ENCODE measurements around the gene CAMP.
A peak's percentile ranks its signal among the peaks of the same experiment; 100 is the strongest.

Gene CAMP

DNA sequence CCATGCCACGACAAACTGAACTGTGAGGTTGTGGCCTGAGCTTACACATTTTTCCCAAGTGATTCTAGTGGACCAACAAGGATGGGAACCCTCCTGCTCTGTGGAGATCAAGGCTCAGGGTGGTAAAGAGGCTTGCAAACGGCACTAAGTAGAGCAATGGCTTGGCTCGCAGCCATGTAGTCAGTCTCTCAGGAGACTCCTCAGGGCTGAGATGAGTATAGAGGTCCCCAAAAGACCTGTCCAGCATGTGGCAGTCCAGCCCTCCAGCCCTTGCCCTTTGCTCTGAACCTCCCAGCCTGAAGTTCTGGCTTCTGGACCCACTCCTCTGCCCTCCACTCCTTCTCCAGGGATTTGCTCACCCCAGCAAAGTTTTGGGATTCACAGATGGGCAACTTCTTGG is 8.3 kb upstream of the CAMP start:
- DNase-seq: no peak

DNA sequence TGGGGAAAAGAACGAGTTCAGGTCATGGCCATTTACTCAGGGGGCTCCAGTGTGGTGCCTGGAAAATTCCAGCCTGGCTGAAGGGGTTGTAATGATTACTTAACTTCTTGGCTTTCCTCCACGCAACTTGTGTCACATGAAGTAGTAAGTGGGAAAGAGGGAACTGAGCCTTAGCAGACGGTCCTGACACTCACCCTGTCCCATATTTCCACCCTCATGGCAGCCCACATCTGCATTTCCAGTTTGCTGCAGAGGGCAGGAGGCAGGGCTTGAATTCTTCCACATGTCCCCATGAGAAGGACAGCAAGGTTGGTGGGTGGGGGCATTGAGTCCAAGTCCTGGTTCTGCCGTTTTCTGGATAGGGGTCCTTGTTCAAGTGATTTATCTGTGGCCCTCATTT is 7.8 kb upstream of the CAMP start:
- DNase-seq: no peak

DNA sequence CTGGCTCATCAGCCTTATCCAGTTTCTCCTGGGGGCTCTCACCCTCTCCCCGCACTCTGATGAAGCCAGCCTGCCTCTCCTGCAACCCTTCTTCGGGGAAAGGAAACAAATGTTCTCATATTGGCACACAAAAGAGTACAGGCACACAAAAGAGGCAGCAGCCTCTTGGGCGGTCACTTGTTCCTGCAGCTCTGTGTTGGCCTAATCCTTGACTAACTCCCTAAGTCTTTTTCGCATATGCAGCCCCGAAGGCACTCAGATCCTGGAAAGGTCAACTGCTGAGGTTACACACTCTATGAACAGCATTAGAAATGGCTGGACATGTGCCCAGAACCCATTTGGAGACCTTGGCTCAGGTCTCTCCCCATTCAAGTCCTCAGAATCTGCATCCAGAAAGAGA is 7.4 kb upstream of the CAMP start:
- DNase-seq: no peak

DNA sequence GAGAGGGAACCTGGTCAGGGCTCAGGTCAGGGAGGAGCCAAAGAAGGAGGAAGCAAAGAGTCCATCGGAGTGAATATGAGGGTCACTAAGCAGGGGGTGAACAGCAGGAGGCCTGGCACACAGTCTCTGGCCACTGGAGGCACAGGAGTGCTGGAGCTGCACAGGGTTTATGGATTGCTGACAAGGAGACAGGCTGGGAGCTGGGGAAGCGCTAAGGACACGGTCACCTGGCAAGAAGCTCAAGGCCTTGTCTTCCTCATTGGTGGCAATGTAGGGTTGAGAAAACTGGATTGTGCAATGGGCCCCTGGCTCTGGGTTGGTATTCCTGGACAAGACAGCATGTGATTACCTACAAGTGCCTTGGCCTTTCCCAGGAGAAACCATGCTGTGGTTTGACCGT is 5.8 kb upstream of the CAMP start:
- no peak for DNase-seq

DNA sequence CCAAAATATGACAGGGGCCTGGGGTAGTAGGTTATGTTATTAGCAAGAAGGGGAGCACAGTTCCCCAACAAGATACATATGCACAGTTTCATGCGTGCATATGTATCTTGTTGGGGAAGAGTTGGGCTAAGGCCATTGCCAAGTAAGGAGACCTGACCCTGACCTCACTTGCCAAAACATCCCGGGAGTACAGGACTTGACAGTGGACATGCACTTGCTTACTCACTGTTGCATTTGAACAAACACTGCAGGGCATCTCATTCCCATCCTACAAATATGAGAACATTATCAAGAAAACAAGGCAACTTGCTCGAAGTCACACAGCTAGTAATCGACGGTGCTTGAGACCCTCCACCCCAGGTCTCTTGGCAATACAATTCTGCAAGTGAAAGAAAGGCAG is 4.8 kb upstream of the CAMP start:
- DNase-seq: no peak

DNA sequence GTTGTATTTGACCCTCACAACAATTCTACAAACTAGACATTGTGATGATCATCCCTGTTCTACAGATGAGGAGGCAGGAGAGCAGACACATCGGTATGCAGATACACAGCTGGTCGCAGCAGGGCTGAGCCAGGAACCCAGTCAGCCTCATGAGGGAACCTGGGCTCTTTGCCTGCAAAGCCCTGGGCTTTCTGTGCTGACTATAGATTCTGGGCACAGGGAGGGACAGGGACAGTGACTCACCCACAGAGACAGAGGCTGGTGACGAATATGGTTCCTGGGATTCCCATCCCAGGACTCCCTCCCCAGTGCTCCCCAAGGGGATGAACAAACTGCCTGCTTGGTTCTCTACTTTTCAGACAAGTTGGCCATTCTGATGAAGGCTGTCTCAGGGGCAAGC is 3.8 kb upstream of the CAMP start:
- no peak for DNase-seq

DNA sequence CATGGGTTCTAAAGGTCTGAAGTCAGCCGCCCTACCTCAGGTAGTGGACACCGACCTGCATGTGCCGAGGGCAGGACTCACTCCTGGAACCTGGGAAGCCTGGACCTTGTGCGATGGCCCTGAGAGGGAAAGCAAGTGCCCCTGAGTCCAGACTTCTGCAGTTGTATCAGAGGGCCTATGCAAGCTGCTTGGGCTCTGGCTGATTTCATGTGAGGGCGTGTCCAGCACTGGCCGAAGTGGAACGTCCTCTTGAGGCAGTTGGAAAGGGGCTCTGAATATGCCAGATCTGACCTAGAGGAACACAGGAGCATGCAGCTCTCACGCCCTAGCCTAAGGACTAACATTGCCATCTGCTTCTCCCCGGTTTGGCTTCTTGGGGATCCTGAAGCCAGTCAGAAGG is 2.5 kb upstream of the CAMP start:
- no peak for DNase-seq

DNA sequence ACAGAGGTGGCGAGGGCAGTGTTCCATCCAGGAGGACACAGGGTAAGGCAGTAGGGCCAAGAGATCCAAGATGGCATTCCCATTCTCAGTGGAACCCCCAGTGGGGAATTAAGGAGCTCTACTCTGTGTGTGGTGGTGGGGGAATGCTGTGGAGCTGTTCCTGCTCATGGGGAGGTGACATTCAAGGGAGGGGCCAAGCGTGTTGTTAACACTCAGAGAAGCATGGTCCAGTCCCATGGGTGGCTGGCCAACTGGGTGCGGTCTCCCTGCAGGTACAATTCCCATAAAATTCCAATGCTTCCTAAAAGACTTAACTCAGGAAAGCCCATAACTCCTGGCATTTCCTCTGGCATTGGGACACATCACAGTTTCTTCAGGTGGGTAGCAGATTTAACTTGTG is 2.3 kb downstream of the CAMP start:
- DNase-seq: no peak

DNA sequence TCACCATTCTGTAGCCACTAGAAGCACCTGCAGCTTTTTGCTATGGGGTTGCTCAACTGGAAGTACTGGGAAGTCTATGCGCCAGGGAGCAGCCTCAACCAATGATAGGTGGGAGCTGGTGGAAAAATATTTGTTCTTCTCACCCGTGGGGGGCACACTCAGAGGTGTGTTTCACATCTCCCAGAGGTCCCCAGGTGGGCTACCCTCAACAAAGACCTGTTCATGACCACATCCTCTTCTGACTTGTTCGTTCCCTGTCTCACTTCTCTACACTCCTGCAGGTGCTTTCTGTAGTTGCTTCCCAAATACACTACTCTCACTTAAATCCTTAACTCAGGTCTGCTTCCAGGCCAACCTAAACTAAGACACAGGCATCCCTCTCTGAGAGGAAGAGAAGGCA is 3.6 kb downstream of the CAMP start:
- DNase-seq: no peak

DNA sequence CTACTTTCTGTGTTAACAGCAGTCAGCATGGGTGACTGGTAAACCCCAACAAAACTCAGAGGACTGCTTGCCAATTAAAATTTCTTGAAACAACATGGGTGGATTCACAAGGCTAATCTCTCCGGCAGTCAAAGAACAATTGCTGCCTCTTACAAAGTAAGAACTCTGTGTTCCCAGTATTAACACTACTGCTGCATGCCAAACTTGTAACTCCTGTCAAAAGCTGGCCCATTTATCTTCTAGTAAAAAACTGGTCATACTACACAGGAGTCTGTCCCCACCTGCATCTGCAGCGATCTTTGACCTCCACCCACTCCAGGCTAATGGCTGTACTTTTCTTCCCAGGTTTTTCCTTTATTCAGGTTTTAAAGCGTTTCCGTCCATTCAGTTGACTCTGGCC is 8.9 kb downstream of the CAMP start:
- no peak for DNase-seq

DNA sequence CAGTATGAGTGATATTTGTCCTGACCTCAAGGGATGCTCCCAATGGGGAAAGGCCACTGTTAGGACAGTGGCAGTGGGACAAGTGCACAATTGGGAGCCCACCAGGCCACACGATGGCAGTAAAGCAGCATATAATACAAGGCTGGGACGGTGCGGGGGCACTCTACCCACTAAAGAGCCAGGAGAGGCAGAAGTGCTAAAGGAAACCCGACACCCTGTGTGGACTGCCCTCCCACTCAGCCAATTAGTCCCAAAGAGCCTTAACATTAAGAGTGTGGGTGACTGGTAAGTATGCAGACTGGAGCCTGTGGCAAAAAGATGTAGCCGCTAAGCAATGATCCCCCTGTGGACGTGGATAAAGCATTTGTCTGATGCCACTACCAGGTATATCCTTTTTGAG is 9.4 kb downstream of the CAMP start:
- peak; percentile 54 to 59 for DNase-seq

DNA sequence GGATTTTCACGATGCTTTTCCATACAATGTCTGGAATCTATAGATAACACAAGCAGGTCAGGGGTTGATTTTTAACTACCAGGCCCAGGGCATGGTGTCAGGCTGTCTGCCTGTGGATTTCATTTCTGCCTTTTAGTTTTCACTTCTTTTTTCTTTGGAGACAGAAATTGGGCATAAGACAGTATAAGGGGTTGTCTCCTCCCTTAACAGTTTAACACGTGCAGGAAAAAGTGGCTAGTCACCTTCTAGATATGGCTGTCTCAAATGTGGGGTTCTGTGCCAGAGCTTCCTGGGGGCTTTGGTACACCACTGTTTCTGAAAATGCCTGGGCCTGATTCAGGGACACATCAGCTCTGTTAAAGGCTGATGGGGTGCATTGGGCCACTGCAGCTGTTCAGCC is 10.2 kb downstream of the CAMP start:
- no peak for DNase-seq

DNA sequence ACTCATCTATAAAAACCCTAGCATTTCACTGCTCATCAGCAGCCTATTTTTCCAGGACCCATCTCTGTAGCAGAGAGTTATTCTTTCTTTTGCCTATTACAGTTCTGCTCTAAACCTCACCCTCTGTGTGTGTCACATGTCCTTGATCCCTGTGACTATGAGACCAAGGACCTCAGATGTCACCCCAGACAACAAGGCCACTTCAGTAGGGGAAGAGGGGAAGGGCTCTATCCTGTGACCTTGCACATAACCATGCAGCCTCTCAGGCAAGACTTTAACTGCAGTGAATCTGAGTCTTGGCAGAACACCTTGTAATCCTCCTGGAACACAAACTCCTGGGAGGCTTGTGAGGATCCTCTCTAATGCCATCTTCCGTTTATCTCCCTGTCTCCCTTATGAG is 13.2 kb downstream of the CAMP start:
- DNase-seq: no peak

DNA sequence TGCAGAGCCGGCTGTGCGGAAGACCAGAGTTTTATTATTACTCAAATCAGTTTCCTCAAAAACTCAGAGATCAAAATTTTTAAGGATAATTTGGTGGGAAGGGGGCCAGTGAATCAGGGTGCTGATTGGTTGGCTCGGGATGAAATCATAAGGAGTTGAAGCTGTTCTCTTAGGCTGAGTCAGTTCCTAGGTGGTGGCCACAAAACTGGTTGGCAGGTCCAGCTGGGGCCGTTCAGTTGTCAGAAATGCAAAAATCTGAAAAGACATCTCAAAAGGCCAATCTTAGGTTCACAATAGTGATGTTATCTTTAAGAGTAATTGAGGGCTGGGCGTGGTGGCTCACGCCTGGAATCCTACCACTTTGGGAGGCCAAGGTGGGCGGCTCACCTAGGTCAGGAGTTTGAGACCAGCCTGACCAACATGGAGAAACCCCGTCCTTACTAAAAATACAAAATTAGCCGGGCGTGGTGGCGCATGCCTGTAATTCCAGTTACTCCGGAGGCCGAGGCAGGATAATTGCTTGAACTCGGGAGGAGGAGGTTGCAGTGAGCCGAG is 15.3 kb downstream of the CAMP start:
- DNase-seq: no peak

DNA sequence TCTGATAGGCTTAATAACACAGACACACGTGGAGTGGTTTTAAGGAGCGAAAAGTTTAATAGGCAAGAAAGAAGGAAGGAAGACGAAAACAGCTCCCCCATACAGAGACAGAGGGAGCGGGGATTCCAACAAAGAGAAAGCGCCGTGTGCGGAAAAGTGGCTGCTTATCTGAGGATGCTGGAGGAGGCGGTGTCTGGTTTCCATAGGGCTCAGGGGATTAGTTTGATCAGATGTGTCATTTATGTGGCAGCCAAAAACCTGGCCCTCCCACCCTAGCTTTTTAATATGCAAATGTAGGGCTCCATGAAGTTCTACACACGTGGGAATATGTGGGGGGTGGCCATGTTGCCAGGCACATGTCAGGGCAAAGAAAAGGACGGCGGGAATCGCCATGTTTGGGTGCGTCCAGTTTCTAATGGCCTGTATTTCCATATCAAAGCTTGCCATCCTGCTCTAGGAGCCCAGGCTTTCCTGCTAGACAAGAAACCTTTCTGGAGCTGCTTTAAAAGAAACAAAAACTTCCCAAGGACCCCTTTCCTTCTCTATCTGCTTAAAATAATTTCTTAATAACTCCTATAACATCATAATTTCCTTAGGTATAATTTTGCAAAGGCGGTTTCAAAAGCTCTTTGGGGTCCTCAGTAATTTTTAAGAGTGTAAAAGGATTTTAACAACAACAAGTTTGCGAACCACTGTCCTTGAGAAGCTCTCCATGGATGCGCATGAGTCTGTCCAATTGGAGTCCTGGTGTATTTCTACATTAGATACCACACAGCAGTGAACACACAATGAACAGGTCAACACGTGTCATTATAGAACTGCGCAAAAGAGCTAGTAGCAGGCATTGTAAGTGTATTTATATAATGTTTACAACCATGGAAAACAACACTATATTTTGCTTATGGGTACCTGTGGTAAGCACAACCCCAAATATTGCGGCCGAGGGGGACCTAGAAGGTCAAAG is 17.0 kb downstream of the CAMP start:
- no peak for DNase-seq

DNA sequence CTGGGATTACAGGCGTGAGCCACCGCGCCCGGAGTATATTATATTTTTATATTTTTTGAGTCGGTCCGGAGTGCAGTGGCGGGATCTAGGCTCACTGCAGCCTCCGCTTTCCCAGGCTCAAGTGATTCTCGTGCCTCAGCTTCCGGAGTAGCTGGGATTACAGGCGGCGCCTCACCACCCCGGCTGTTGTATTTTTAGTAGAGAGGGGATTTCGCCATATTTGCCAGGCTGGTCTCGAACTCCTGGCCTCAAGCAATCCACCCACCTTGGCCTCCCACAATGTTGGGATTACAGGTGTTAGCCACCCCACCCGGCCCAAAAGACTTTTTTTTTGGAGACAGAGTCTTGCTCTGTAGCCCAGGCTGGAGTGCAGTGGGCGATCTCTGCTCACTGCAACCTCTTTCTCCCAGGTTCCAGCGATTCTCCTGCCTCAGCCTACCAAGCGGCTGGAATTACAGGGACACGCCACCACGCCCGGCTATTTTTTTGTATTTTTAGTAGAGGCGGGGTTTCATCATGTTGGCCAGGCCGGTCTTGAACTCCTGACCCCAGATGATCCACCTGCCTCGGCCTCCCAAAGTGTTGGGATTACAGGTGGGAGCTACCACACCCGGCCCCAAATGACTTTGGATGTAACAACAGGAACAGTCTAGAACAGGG is 18.6 kb downstream of the CAMP start:
- no peak for DNase-seq

DNA sequence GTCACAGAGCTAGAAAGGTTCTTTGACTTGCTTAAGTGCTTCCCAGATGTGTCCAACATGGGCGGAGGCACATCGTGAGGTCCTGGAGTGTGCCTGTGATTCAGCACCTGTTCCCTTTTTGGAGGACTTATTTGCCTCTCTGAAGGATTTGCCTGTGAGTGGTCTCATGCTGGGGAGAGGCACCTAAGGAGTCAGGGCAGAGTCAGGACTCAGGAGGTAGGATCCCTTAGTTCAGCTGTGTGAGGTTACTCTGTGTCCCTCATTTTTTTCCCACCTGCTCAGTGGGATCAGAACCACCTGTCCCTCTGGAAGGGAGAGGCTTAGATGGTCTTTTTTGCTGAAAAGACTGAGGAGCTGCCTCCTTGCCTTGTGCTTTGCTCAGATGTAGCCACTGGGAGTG is 20.6 kb downstream of the CAMP start:
- DNase-seq: no peak

DNA sequence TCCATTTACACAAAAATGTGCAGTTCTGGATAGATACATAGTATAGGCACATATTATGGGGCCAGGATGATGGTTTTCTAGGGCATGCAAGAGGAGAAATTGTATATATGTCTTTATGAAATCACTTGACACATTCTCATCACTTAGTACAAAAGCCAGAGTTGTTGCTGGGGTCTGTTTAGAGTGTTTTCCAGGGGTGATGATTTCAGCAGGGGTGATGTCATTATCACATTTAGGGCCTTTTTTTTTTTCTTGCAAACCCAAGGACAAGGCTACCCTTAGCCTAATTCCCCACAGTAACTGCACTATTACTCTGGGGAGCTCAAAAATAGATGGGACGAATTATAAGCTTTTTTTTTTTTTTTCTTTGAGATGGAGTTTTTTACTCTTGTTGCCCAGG is 21.2 kb downstream of the CAMP start:
- DNase-seq: no peak

DNA sequence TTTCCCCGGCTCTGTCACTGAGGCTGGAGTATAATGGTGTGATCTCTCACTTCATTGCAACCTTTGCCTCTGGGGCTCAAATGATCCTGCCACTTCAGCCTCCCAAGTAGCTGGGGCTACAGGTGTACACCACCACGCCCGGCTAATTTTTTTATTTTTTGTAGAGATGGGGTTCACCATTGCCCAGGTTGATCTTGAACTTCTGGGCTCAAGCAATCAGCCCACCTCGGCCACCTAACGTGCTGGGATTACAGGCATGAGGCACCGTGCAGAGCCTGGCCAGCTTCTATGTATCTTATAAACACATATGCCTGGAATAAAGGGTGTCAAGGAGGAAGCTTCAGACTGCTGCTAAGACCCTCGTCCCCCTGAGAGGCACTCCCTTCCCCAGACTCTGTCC is 21.8 kb downstream of the CAMP start:
- no peak for DNase-seq

DNA sequence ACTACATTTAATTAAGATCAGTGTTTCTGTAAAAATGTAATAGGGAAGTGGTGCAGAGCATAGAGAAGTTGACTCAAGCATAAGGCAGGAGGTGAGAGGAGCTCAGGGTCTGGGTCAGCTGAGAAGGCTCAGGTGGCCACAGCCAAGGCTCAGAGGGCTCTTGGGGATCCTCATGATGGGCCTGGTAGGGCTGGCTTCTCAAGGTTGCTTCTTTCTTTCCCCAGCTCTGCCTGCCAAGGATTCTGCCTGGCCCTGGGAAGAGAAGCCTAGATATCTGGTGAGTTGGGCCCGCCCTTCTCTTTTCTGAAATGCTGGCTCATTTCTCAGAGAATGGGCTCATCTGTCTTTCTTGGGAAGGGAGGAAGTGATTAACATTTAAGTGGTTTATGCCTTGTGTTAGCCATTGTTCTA is 24.1 kb downstream of the CAMP start:
- no peak for DNase-seq

DNA sequence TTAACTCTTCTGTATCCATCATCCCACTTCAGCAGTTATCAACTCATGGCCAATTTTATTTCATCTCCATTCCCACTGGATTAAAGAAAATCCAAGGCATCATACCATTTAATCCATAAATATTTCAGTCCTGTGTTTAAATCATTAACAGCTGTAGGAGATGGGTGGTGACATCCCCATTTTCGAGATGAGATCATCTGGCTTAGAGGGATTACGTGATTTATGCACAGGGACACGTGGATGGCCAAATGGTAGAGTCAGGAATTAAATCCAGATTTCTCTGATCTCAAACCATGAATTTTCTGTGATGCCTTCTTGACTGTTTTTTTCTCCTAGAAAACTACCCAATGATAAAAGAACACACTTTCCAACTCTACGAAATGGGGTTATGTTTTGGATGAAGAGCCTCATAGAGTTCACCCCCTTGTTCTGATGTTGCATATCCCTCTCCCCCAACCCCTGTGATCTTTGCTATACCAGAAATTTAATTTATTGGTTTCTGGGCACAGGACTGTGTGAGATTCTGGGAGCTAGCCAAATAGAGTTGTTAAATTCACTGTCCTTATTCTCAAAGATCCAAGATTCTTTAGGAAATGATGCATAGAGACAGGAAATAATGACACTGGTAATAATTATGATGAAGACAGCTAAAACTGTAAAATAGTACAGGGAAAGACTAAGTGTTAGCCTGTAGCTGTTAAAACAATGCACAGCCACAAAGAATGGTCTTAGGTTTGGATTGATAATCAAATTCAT is 25.0 kb downstream of the CAMP start:
- DNase-seq: no peak

DNA sequence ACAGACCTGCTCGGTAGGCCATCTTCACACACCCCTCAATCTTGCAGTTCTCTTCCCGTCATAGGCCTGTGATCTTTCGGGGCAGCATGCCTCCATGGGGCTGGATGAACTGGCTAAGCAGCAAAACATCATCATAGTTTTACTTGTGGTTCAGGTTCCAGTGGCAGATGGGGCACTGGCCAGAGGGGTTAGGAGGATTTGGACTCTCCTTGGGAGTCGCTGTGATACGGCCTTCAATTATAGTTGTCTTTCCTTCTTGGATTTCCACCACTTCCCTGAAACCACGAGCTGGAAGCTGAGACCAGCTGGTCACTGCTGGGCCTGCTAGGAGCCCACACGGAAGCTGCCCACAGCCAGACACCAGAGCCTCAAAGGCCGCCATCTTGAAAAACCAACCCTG is 33.3 kb downstream of the CAMP start:
- no peak for DNase-seq

DNA sequence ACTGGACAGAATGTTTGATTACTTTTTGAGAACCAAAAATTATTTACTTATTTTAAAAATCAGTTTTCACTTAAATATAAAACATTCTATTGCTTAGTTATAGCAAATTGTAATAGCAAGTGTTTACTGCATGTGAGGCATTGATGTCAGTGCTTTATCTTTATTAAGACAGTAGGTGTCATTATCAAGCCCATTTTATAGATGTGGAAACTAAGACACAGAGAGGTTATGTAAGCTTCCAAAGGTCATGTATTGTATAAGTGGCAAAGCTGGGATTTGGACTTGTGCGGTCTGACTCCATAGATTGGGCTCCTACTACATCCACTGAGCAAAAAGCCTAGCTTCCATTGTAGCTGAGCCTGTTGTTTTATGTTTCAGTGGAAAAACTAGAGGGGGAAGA is 35.2 kb downstream of the CAMP start:
- DNase-seq: no peak

DNA sequence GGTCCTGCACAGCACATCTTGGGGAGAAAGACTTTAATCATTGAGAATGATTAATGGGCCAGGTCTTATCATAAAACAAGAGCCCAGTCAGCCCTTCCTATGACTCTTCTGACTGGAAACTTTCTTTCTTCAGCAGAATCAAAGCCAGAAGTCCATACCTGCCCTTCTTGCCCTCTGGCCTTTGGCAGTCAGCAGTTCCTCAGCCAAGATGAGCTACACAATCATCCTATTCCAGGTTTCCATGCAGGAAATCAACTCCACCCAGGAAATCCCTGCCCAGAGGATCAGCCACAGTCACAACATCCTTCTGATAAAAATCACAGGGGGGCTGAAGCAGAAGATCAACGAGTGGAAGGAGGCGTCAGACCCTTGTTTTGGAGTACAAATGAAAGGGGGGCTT is 44.5 kb downstream of the CAMP start:
- DNase-seq: no peak
